IMR-90 (cell line): Measurements from ENCODE around the gene ARPC5L. TPM values are rescaled to one million over a fixed set of nuclear protein-coding genes. Genes with fewer than 3 reads are reported as not detected.
A peak's percentile ranks its signal among the peaks of the same experiment; 100 is the strongest.

ENCODE experiments used
- ATAC-seq: fragments of 200-7000 bp; cut with Tn5 transposase; 2 replicates; pipeline ENCODE4 v1.9.1; 2020; ENCODE audit warnings: low read depth, mild to moderate bottlenecking, moderate library complexity
- BruUV-seq: library from RNA; stranded (reverse); fragments of 400-500 nt; replicated peaks from 2 replicates; lab custom pipeline; 2021; lab: Mats Ljungman, UMichigan
- CTCF ChIA-PET: fragments of 300-600 bp; formaldehyde crosslinking; extraction: SDS; loops from one replicate; lab custom pipeline; 2021; ENCODE audit warnings: antibody characterized with exemption; lab: Yijun Ruan, JAX
- POLR2A ChIA-PET: fragments of 300-600 bp; sonication (Branson Sonifier 250); formaldehyde crosslinking; loops from one replicate; lab custom pipeline; 2022; ENCODE audit warnings: antibody characterized with exemption; ENCODE audit not compliant: unreplicated experiment; lab: Charles Lee
- DNase-seq: peaks from one replicate; pipeline ENCODE4 v3.0.0; 2013
- H2AFZ ChIP-seq: replicated peaks from 2 replicates; pipeline ENCODE3; 2013; ENCODE audit warnings: low read length, mild to moderate bottlenecking; ENCODE audit not compliant: poor library complexity
- H2AK5ac ChIP-seq: 2 replicates; pipeline ENCODE4 v1.6.1; 2013; ENCODE audit warnings: low read depth, low read length, inconsistent platforms
- H2AK9ac ChIP-seq: replicated peaks from 2 replicates; pipeline ENCODE3; 2013; ENCODE audit warnings: mild to moderate bottlenecking, low read depth, low read length, moderate library complexity; ENCODE audit not compliant: poor library complexity
- H2BK120ac ChIP-seq: 2 replicates; pipeline ENCODE4 v1.6.1; 2013; ENCODE audit warnings: low read depth, low read length, inconsistent platforms
- H2BK15ac ChIP-seq: 3 replicates; pipeline ENCODE4 v1.6.1; 2013; ENCODE audit warnings: low read depth, low read length, inconsistent platforms
- H2BK20ac ChIP-seq: 2 replicates; pipeline ENCODE4 v1.6.1; 2013; ENCODE audit warnings: low read depth, mild to moderate bottlenecking, inconsistent platforms, low read length, moderate library complexity
- H2BK5ac ChIP-seq: 2 replicates; pipeline ENCODE4 v1.6.1; 2013; ENCODE audit warnings: mild to moderate bottlenecking, low read depth, low read length, inconsistent platforms; ENCODE audit not compliant: poor library complexity, severe bottlenecking
- H3K14ac ChIP-seq: replicated peaks from 2 replicates; pipeline ENCODE4 v1.6.1; 2013; ENCODE audit warnings: low read depth, low read length, inconsistent platforms
- H3K18ac ChIP-seq: 2 replicates; pipeline ENCODE4 v1.6.1; 2013; ENCODE audit warnings: low read depth, low read length, control low read depth
- H3K23ac ChIP-seq: 2 replicates; pipeline ENCODE4 v1.6.1; 2013; ENCODE audit warnings: low read depth, low read length, inconsistent platforms
- H3K27ac ChIP-seq: 2 replicates; pipeline ENCODE4 v1.5.1; 2013; ENCODE audit warnings: mild to moderate bottlenecking, control low read depth, low read length; ENCODE audit not compliant: insufficient read depth
- H3K27me3 ChIP-seq: 2 replicates; pipeline ENCODE4 v1.6.1; 2013; ENCODE audit warnings: low read length; ENCODE audit not compliant: control insufficient read depth, insufficient read depth
- H3K36me3 ChIP-seq: 2 replicates; pipeline ENCODE4 v1.6.1; 2013; ENCODE audit warnings: low read length, mixed read lengths; ENCODE audit not compliant: control insufficient read depth, insufficient read depth
- H3K4ac ChIP-seq: 2 replicates; pipeline ENCODE4 v1.6.1; 2013; ENCODE audit warnings: low read depth, low read length, inconsistent platforms
- H3K4me1 ChIP-seq: 2 replicates; pipeline ENCODE4 v1.6.1; 2013; ENCODE audit warnings: low read length, mixed read lengths; ENCODE audit not compliant: control insufficient read depth, insufficient read depth
- H3K4me2 ChIP-seq: 2 replicates; pipeline ENCODE4 v1.6.1; 2013; ENCODE audit warnings: low read depth, mild to moderate bottlenecking, control low read depth, low read length, moderate library complexity
- H3K4me3 ChIP-seq: 2 replicates; pipeline ENCODE4 v1.5.1; 2013; ENCODE audit warnings: low read depth, mild to moderate bottlenecking, control low read depth, low read length, moderate library complexity; ENCODE audit not compliant: insufficient read depth
- H3K56ac ChIP-seq: 2 replicates; pipeline ENCODE4 v1.6.1; 2013; ENCODE audit warnings: low read length, inconsistent platforms; ENCODE audit not compliant: insufficient read depth; ENCODE audit errors: extremely low read depth
- H3K79me1 ChIP-seq, 2 experiments: 2 replicates each; pipeline ENCODE4 v1.6.1; 2013; ENCODE audit warnings: low read length in 2 of 2, inconsistent platforms in 1 of 2, low read depth in 1 of 2
- H3K9ac ChIP-seq: 2 replicates; pipeline ENCODE4 v1.6.1; 2013; ENCODE audit warnings: low read depth, low read length, control low read depth
- H3K9me1 ChIP-seq: 2 replicates; pipeline ENCODE4 v1.6.1; 2013; ENCODE audit warnings: low read length, inconsistent platforms; ENCODE audit not compliant: insufficient read depth
- H3K9me3 ChIP-seq: 2 replicates; pipeline ENCODE4 v1.6.1; 2013; ENCODE audit warnings: low read length; ENCODE audit not compliant: control insufficient read depth, insufficient read depth
- H4K20me1 ChIP-seq: 2 replicates; pipeline ENCODE4 v1.6.1; 2013; ENCODE audit warnings: low read length, inconsistent platforms; ENCODE audit not compliant: insufficient read depth
- H4K5ac ChIP-seq: 2 replicates; pipeline ENCODE4 v1.6.1; 2013; ENCODE audit warnings: mild to moderate bottlenecking, low read depth, low read length, control low read depth
- H4K8ac ChIP-seq, 2 experiments: 2 replicates each; pipeline ENCODE4 v1.6.1; 2013; ENCODE audit warnings: low read depth in 2 of 2, low read length in 2 of 2, control low read depth in 1 of 2, inconsistent platforms in 1 of 2
- H4K91ac ChIP-seq: 2 replicates; pipeline ENCODE4 v1.6.1; 2013; ENCODE audit warnings: low read depth, low read length, inconsistent platforms; ENCODE audit not compliant: insufficient read depth
- CEBPB ChIP-seq: IDR thresholded peaks from 2 replicates; pipeline ENCODE4 v1.6.1; 2012; ENCODE audit warnings: low read depth, low read length, improper control_type of control experiment
- MXI1 ChIP-seq: IDR thresholded peaks from 2 replicates; pipeline ENCODE4 v1.6.1; 2012; ENCODE audit warnings: low read depth, mild to moderate bottlenecking, low read length, moderate library complexity, borderline replicate concordance
- NFE2L2 ChIP-seq: fragments of 150-350 bp; IDR thresholded peaks from 2 replicates; pipeline ENCODE4 v1.6.1; 2016; ENCODE audit warnings: low read depth, mild to moderate bottlenecking, low read length
- POLR2A ChIP-seq: IDR thresholded peaks from 2 replicates; pipeline ENCODE4 v1.6.1; 2012; ENCODE audit warnings: mild to moderate bottlenecking, low read depth, low read length
- RAD21 ChIP-seq: IDR thresholded peaks from 2 replicates; pipeline ENCODE4 v1.6.1; 2012; ENCODE audit warnings: low read length, improper control_type of control experiment
- RCOR1 ChIP-seq: IDR thresholded peaks from 2 replicates; pipeline ENCODE4 v1.6.1; 2012; ENCODE audit warnings: mild to moderate bottlenecking, low read length, improper control_type of control experiment; ENCODE audit not compliant: insufficient replicate concordance
- RFX5 ChIP-seq: IDR thresholded peaks from 2 replicates; pipeline ENCODE4 v1.8.0; 2012; ENCODE audit warnings: low read depth, mild to moderate bottlenecking, low read length, moderate library complexity
- SMC3 ChIP-seq: fragments of 150-350 bp; IDR thresholded peaks from 2 replicates; pipeline ENCODE4 v1.6.1; 2016; ENCODE audit warnings: low read depth, mild to moderate bottlenecking, antibody characterized with exemption, low read length, moderate library complexity
- USF2 ChIP-seq: fragments of 150-350 bp; IDR thresholded peaks from 2 replicates; pipeline ENCODE4 v1.6.1; 2017; ENCODE audit warnings: mild to moderate bottlenecking, antibody characterized with exemption, low read length, low read depth
- WGBS, 2 experiments: methylation state at CpG; one replicate each; pipeline versions ENCODE4 v1.1.5 to v1.1.7; 2013; ENCODE audit warnings: missing lambda C conversion rate in 2 of 2; ENCODE audit not compliant: insufficient read length in 1 of 2; ENCODE audit errors: extremely low coverage in 2 of 2; 5-methylcytosine and 5-hydroxymethylcytosine counted together
- dilution Hi-C: fragments of 300-500 bp; cut with HindIII; formaldehyde crosslinking; loops from one replicate; pipeline ENCODE4 v1.14.3; 2018; ENCODE audit warnings: low sequenced_read_pairs; ENCODE audit not compliant: unreplicated experiment
- in situ Hi-C: fragments of 300-500 bp; cut with MboI; formaldehyde crosslinking; loops from 3 replicates; pipeline ENCODE4 v1.14.3; 2019; ENCODE audit warnings: low sequenced_read_pairs, inconsistent platforms, mixed read lengths
- intact Hi-C: fragments of 100-400 bp; cut with micrococcal nuclease; formaldehyde crosslinking; loops from 2 replicates; pipeline ENCODE4 v1.10.0; 2022
- polyA plus RNA-seq, 3 experiments: library from polyadenylated mRNA; depleted of rRNA; stranded (reverse); fragments of >200 nt; gene quantifications; 2 replicates each; pipeline ENCODE4 v1.2.3, GENCODE V29; 2012; ENCODE audit warnings: low replicate concordance in 1 of 3
- total RNA-seq: library from RNA; depleted of rRNA; stranded (reverse); fragments of >200 nt; gene quantifications from 2 replicates; pipeline ENCODE4 v1.2.3, GENCODE V29; 2012

Gene ARPC5L
- total and polyA plus RNA-seq, 2 of the 4 experiments (the other 2 are of a cell fraction): 11.1 to 53.8 TPM

DNA sequence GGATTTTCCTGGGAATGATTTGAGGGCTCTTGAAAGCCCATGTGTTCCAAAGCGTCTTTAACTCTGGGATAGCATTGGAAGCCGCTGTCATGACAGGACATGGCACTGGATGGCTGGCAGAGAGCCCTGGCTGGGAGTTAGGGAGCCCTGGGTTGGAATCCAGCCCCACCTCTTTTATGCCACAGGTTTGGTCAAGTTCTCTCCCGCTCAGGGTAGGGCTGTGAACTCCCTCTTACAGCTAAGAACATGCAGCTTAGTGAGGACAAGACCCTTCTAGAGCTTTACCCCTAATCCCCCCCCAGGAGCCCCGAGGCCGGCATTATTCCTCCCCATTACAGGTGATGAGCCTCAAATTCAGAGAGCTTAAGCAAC is 47.8 kb upstream of the ARPC5L start:
- BruUV-seq: no TSS peak
- no peaks in the 10 kb centered on the region for H4K20me1 ChIP-seq
- no peak overlapping the region for H3K9ac ChIP-seq
- no peak overlapping the region for H3K4ac ChIP-seq
- no peak overlapping the region for H3K56ac ChIP-seq
- TF ChIP-seq USF2: no peak
- TF ChIP-seq RAD21: no peak
- TF ChIP-seq POLR2A: no peak
- TF ChIP-seq CEBPB: no peak
- no peak for TF ChIP-seq MXI1
- TF ChIP-seq SMC3: no peak
- no peak for TF ChIP-seq RCOR1
- TF ChIP-seq RFX5: no peak
- no peak for TF ChIP-seq NFE2L2
- no peak overlapping the region for H3K14ac ChIP-seq
- no peak overlapping the region for H3K18ac ChIP-seq
- ChIA-PET CTCF (interaction anchor here (0.9 to 1.3 kb wide), 4 partner anchors 14 to 42 kb away, joined by 3 to 10 read pairs (median 4); no protein-coding TSS in a partner anchor), POLR2A (no interaction called here)
- peaks cover 10% of the 10 kb centered on the region; the same call in 1 of the 2 replicates for H3K36me3 ChIP-seq
- no peaks in the 10 kb centered on the region for H3K9me3 ChIP-seq
- in situ Hi-C loops (no loop called here), dilution Hi-C loops (no loop called here), intact Hi-C loops (no loop called here)
- 0 out of 2 replicates have a peak overlapping the region, but pooled peaks have one; percentile 86 for H2BK120ac ChIP-seq
- no peak overlapping the region for H4K8ac ChIP-seq
- H2BK15ac ChIP-seq: no peak overlapping the region
- H3K4me2 ChIP-seq: no peak overlapping the region
- no CpG with 5 or more reads among the region's 5 CpGs for WGBS, 2 experiments
- H2AFZ ChIP-seq: no peak overlapping the region
- H3K27ac ChIP-seq: no peak overlapping the region
- no peak overlapping the region for H3K4me3 ChIP-seq
- H2AK5ac ChIP-seq: peak overlapping the region; percentile 65; the same call in 1 of the 2 replicates
- H3K79me1 ChIP-seq: peaks cover 0 to 10% of the 10 kb centered on the region in 2 experiments; a peak in 2 of 4 replicates
- DNase-seq: no peak
- no peak overlapping the region for H3K23ac ChIP-seq
- no peak overlapping the region for H4K5ac ChIP-seq
- H3K9me1 ChIP-seq: peaks cover 29% of the 10 kb centered on the region
- no peak for ATAC-seq
- peak overlapping the region; percentile 9; the same call in 1 of the 2 replicates for H2BK20ac ChIP-seq
- no peaks in the 10 kb centered on the region for H3K27me3 ChIP-seq
- H3K4me1 ChIP-seq: peaks cover 31% of the 10 kb centered on the region
- no peak overlapping the region for H2BK5ac ChIP-seq
- H2AK9ac ChIP-seq: no peak overlapping the region
- no peak overlapping the region; the same call in 1 of the 2 replicates for H4K91ac ChIP-seq
